GM12878 (cell line): Measurements from ENCODE around the gene CTIF. TPM values are rescaled to one million over a fixed set of nuclear protein-coding genes. Genes with fewer than 3 reads are reported as not detected.

Source experiments
- ATAC-seq: fragments of 200-7000 bp; cut with Tn5 transposase; 3 replicates; pipeline ENCODE4 v1.9.1; 2020; ENCODE audit warnings: mild to moderate bottlenecking, moderate library complexity
- BruUV-seq: library from RNA; stranded (reverse); fragments of 400-500 nt; replicated peaks from 2 replicates; lab custom pipeline; 2021; lab: Mats Ljungman, UMichigan
- CTCF ChIA-PET: fragments of 300-600 bp; sonication (Branson Sonifier 250); formaldehyde crosslinking; extraction: SDS; loops from one replicate; lab custom pipeline; 2021; ENCODE audit warnings: inconsistent platforms; lab: Yijun Ruan, JAX
- POLR2A ChIA-PET: fragments of 350-600 bp; formaldehyde crosslinking; extraction: SDS; loops from one replicate; lab custom pipeline; 2021; ENCODE audit warnings: inconsistent platforms; lab: Charles Lee
- RAD21 ChIA-PET: fragments of 300-600 bp; sonication (Branson Sonifier 250); formaldehyde crosslinking; loops from one replicate; lab custom pipeline; 2023; ENCODE audit warnings: antibody characterized with exemption; ENCODE audit not compliant: unreplicated experiment; lab: Charles Lee
- SMC1A ChIA-PET: fragments of 300-600 bp; sonication (Branson Sonifier 250); formaldehyde crosslinking; loops from one replicate; lab custom pipeline; 2023; ENCODE audit not compliant: unreplicated experiment, uncharacterized antibody; lab: Charles Lee
- DNase-seq: peaks from one replicate; pipeline ENCODE4 v3.0.0-alpha.2; 2011; ENCODE audit warnings: low read depth, low spot score
- FAIRE-seq: peaks from 3 replicates; lab custom pipeline; 2011; peaks lifted over from hg19 to GRCh38; lab: Jason Lieb, UNC
- H2AFZ ChIP-seq: 2 replicates; pipeline ENCODE4 v1.6.0; 2011; ENCODE audit warnings: low read depth, low read length, control low read depth; ENCODE audit not compliant: control insufficient read depth
- H3K27ac ChIP-seq: 2 replicates; pipeline ENCODE4 v1.5.1; 2011; ENCODE audit warnings: control low read depth; ENCODE audit not compliant: control insufficient read depth, insufficient read depth
- H3K27me3 ChIP-seq, 2 experiments: replicated peaks in 1 of 2; 2 replicates each; pipeline versions ENCODE4 v1.6.0 to v1.6.1; 2011; ENCODE audit warnings: low read length in 1 of 2; ENCODE audit not compliant: control insufficient read depth in 2 of 2, insufficient read depth in 2 of 2
- H3K36me3 ChIP-seq, 2 experiments: 2 replicates each; pipeline ENCODE4 v1.5.1; 2011; ENCODE audit warnings: low read length in 1 of 2; ENCODE audit not compliant: control insufficient read depth in 2 of 2, insufficient read depth in 2 of 2
- H3K4me1 ChIP-seq: 2 replicates; pipeline ENCODE4 v1.6.1; 2011; ENCODE audit warnings: mild to moderate bottlenecking, low read length, moderate library complexity, mixed read lengths; ENCODE audit not compliant: control insufficient read depth, insufficient read depth
- H3K4me2 ChIP-seq: 2 replicates; pipeline ENCODE4 v1.6.0; 2011; ENCODE audit warnings: control low read depth; ENCODE audit not compliant: control insufficient read depth, insufficient read depth
- H3K4me3 ChIP-seq: fragments of 200-600 bp; sonication (generic); 2 replicates; pipeline ENCODE4 v1.5.1; 2016
- H3K79me2 ChIP-seq: 2 replicates; pipeline ENCODE4 v1.6.0; 2011; ENCODE audit warnings: low read length; ENCODE audit not compliant: control insufficient read depth, insufficient read depth
- H3K9ac ChIP-seq: 2 replicates; pipeline ENCODE4 v1.8.0; 2011; ENCODE audit warnings: low read length, control low read depth, mixed read lengths; ENCODE audit not compliant: control insufficient read depth, insufficient read depth
- H3K9me3 ChIP-seq: replicated peaks from 3 replicates; pipeline ENCODE4 v1.5.1; 2011; ENCODE audit warnings: mild to moderate bottlenecking, low read length; ENCODE audit not compliant: control insufficient read depth, insufficient read depth
- H4K20me1 ChIP-seq: 2 replicates; pipeline ENCODE4 v1.6.0; 2011; ENCODE audit not compliant: control insufficient read depth, insufficient read depth
- CREB1 ChIP-seq: IDR thresholded peaks from 2 replicates; pipeline ENCODE4 v1.6.1; 2012; ENCODE audit warnings: low read depth, mild to moderate bottlenecking, inconsistent platforms
- EP300 ChIP-seq, 2 experiments: fragments of 150-350 bp in 1 of 2; IDR thresholded peaks; 2 replicates each; pipeline ENCODE4 v1.6.1; 2011 to 2012; ENCODE audit warnings: low read depth in 2 of 2, low read length in 2 of 2, borderline replicate concordance in 1 of 2, improper control_type of control experiment in 1 of 2, inconsistent platforms in 1 of 2; ENCODE audit not compliant: control insufficient read depth in 1 of 2
- EZH2 ChIP-seq: IDR thresholded peaks from 2 replicates; pipeline ENCODE4 v1.6.1; 2012; ENCODE audit warnings: low read depth, mild to moderate bottlenecking, control low read depth, inconsistent platforms, low read length, borderline replicate concordance; ENCODE audit not compliant: control insufficient read depth
- MYB ChIP-seq: fragments of 150-350 bp; IDR thresholded peaks from 2 replicates; pipeline ENCODE4 v1.6.1; 2014; ENCODE audit warnings: mild to moderate bottlenecking, low read depth, low read length, borderline replicate concordance
- POU2F2 ChIP-seq: IDR thresholded peaks from 3 replicates; pipeline ENCODE4 v1.6.1; 2011; ENCODE audit warnings: low read depth, mild to moderate bottlenecking, low read length, borderline replicate concordance
- RBBP5 ChIP-seq: fragments of 200-600 bp; sonication (generic); conservative IDR thresholded peaks from 2 replicates; pipeline ENCODE4 v1.6.1; 2016
- ZSCAN29 ChIP-seq: fragments of 450-650 bp; IDR thresholded peaks from 2 replicates; pipeline ENCODE4 v1.6.1; 2017; ENCODE audit warnings: mild to moderate bottlenecking, moderate library complexity
- in situ Hi-C: fragments of 300-500 bp; cut with MboI; formaldehyde crosslinking; loops from 9 replicates; pipeline ENCODE4 v1.14.3; 2018; ENCODE audit warnings: mixed read lengths
- intact Hi-C: fragments of 100-400 bp; cut with micrococcal nuclease; formaldehyde crosslinking; loops from one replicate; pipeline ENCODE4 v1.14.2; 2022; ENCODE audit not compliant: unreplicated experiment
- polyA plus RNA-seq, 11 experiments: library from polyadenylated mRNA; depleted of rRNA in 4 of 11; unstranded in 6 of 11; stranded (reverse) in 5 of 11; fragments of >200 nt; fragmentation: Nextera tagmentation in 4 of 11; fragmentation: Illumina TruSeq in 1 of 11; extraction: Ambion mirVana in 4 of 11; extraction: Trizol in 1 of 11; gene quantifications; 1 replicate in 1 of 11; 2 replicates in 10 of 11; pipeline versions ENCODE4 v1.2.1 to v1.2.3, GENCODE V29; 2011 to 2016; ENCODE audit warnings: inconsistent platforms in 2 of 11, missing spikeins in 2 of 11, low read depth in 1 of 11
- total RNA-seq, 4 experiments: library from RNA; depleted of rRNA in 3 of 4; stranded (reverse); fragments of >200 nt in 3 of 4; fragmentation: Illumina TruSeq in 1 of 4; extraction: Trizol in 1 of 4; gene quantifications; 2 replicates each; pipeline versions ENCODE4 v1.2.1 to v1.2.3, GENCODE V29; 2013 to 2021
- TF ChIP-seq, protein P1 (sequence below): IDR thresholded peaks from 2 replicates; pipeline ENCODE4 v1.6.1; 2011; ENCODE audit warnings: borderline replicate concordance, low read depth, mild to moderate bottlenecking, moderate library complexity, mixed read lengths, low read length; ENCODE audit not compliant: insufficient read depth; ENCODE audit errors: extremely low read length

The CTIF gene
- total and polyA plus RNA-seq, 10 of the 15 experiments (the other 5 are each of a cell fraction or from before 2014, with no cell fraction given): 0.06 to 11.6 (median 2.5) TPM

DNA sequence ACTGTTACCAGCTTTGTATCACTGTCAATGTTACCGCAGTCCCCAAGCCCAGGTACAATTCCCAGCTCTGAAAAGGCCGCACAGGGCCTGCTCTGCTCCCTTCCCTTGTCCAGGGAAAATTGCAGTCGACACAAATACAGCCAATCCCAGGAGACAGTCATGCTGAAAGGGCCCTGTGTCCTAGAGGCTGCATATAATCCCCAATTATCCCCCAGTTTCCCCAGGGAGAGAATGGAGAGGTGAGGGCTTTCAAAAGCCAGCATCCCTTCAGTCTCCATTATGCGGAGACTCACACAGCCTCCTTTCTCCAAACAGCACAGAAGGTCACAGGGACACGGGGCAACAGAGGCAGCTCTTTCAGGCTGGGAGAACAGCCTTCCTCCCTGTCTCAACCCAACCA, 17.1 kb upstream of the CTIF start (continued):
- TF ChIP-seq EZH2 (no peak), ZSCAN29 (no peak)

DNA sequence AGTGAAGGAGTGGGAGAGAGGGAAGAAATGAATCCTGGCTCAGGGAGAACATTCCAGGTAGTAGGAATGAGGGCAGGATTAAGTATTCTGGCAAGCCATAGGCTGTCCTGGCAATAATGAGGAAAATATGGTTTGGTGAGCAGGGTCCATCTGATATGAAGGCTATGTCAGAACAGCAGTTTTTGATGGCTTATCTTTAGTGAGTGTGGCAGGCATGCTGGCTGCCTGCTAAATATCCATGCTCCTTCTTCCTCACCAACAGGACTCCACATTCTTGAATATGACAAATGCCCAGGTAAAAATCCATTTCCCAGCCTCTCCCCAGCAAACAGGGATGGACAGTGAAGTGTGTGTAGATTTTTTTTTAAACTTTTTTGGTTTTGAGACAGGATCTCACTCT, 13.2 kb upstream of the CTIF start:
- Histone ChIP-seq H3K9me3 (no peaks in the 10 kb centered on the region; the same call in 2 of the 3 replicates), H3K4me1 (no peaks in the 10 kb centered on the region), H3K79me2 (no peaks in the 10 kb centered on the region), H4K20me1 (no peaks in the 10 kb centered on the region), H3K4me2 (no peak overlapping the region), H3K27me3 (peaks cover 0 to 3% of the 10 kb centered on the region in 2 experiments; a peak in 3 of 4 replicates), H3K36me3 (no peaks in the 10 kb centered on the region), H2AFZ (no peak overlapping the region), H3K9ac (no peak overlapping the region), H3K27ac (no peak overlapping the region), H3K4me3 (no peak overlapping the region)
- in situ Hi-C loops (no loop called here), intact Hi-C loops (no loop called here)
- ATAC-seq (no peak), FAIRE-seq (no peak), DNase-seq (no peak)
- TF ChIP-seq, protein P1, sequence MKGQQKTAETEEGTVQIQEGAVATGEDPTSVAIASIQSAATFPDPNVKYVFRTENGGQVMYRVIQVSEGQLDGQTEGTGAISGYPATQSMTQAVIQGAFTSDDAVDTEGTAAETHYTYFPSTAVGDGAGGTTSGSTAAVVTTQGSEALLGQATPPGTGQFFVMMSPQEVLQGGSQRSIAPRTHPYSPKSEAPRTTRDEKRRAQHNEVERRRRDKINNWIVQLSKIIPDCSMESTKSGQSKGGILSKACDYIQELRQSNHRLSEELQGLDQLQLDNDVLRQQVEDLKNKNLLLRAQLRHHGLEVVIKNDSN: no peak
- TF ChIP-seq CREB1 (no peak), EP300 (IDR thresholded peaks at IDR 0.05; ENCODE audit: borderline replicate concordance in 1 of 2, control insufficient read depth in 1 of 2, low read depth in 2 of 2, low read length in 2 of 2) (no peak), EZH2 (no peak), RBBP5 (no peak), MYB (no peak), POU2F2 (no peak)
- ChIA-PET SMC1A (no interaction called here), POLR2A (no interaction called here), CTCF (no interaction called here), RAD21 (no interaction called here)
- BruUV-seq: no TSS peak
